HepG2 (cell line): ENCODE results near the gene CNGA1. TPM values are rescaled to one million over a fixed set of nuclear protein-coding genes. Genes with fewer than 3 reads are reported as not detected.

Experiments
- ATAC-seq: fragments of 200-7000 bp; cut with Tn5 transposase; 3 replicates; pipeline ENCODE4 v1.9.1; 2020; ENCODE audit warnings: mild to moderate bottlenecking, moderate library complexity
- BruUV-seq: library from RNA; stranded (reverse); fragments of 400-500 nt; replicated peaks from 2 replicates; lab custom pipeline; 2021; lab: Mats Ljungman, UMichigan
- CTCF ChIA-PET: fragments of 300-600 bp; formaldehyde crosslinking; extraction: SDS; loops from one replicate; lab custom pipeline; 2021; ENCODE audit warnings: low total read pairs, inconsistent platforms, low intra/inter-chr PET ratio; lab: Yijun Ruan, JAX
- POLR2A ChIA-PET: fragments of 350-600 bp; sonication (Branson Sonifier 250); formaldehyde crosslinking; loops from one replicate; lab custom pipeline; 2020; ENCODE audit warnings: antibody characterized with exemption, inconsistent platforms; lab: Yijun Ruan, JAX
- DNase-seq: peaks from one replicate; pipeline ENCODE4 v3.0.0-alpha.2; 2015; ENCODE audit warnings: low spot score
- FAIRE-seq: peaks from 3 replicates; lab custom pipeline; 2011; peaks lifted over from hg19 to GRCh38; lab: Jason Lieb, UNC
- H2AFZ ChIP-seq: one replicate; pipeline ENCODE4 v1.6.1; 2011; ENCODE audit warnings: low read length, inconsistent platforms
- H3K27ac ChIP-seq: fragments of 300-600 bp; 3 replicates; pipeline ENCODE4 v1.8.0; 2011; ENCODE audit warnings: mixed run types, mild to moderate bottlenecking, mixed read lengths, low read length, inconsistent platforms; ENCODE audit not compliant: insufficient read depth; ENCODE audit errors: extremely low read length
- H3K27me3 ChIP-seq, 2 experiments: fragments of 200-600 bp in 1 of 2; 2 replicates in 1 of 2; 3 replicates in 1 of 2; pipeline versions ENCODE4 v1.6.0 to v1.8.0; 2011; ENCODE audit warnings: low read length in 2 of 2, mild to moderate bottlenecking in 2 of 2, moderate library complexity in 2 of 2, inconsistent platforms in 1 of 2; ENCODE audit not compliant: insufficient read depth in 2 of 2, control insufficient read depth in 1 of 2
- H3K36me3 ChIP-seq, 2 experiments: fragments of 200-600 bp in 1 of 2; replicated peaks in 1 of 2; 2 replicates in 1 of 2; 3 replicates in 1 of 2; pipeline versions ENCODE4 v1.5.1 to v1.8.0; 2011; ENCODE audit warnings: low read length in 2 of 2, inconsistent platforms in 1 of 2; ENCODE audit not compliant: insufficient read depth in 2 of 2, control insufficient read depth in 1 of 2
- H3K4me1 ChIP-seq: 2 replicates; pipeline ENCODE4 v1.5.1; 2012; ENCODE audit warnings: low read length, inconsistent platforms; ENCODE audit not compliant: insufficient read depth
- H3K4me2 ChIP-seq: 2 replicates; pipeline ENCODE4 v1.6.0; 2011; ENCODE audit warnings: low read depth, low read length, inconsistent platforms
- H3K4me3 ChIP-seq, 3 experiments: fragments of 200-600 bp in 1 of 3; sonication (generic), shearing (Covaris generic) in 1 of 3; replicated peaks in 1 of 3; 2 replicates each; pipeline ENCODE4 v1.5.1; 2011 to 2016; ENCODE audit warnings: low read length in 3 of 3, inconsistent platforms in 2 of 3, low read depth in 2 of 3, mild to moderate bottlenecking in 2 of 3, control low read depth in 1 of 3, mixed read lengths in 1 of 3; ENCODE audit not compliant: insufficient read depth in 1 of 3
- H3K79me2 ChIP-seq: one replicate; pipeline ENCODE4 v1.6.1; 2011; ENCODE audit warnings: low read length, inconsistent platforms; ENCODE audit not compliant: insufficient read depth
- H3K9ac ChIP-seq: 2 replicates; pipeline ENCODE4 v1.6.0; 2011; ENCODE audit warnings: mild to moderate bottlenecking, low read depth, low read length, inconsistent platforms; ENCODE audit not compliant: insufficient read depth
- H3K9me3 ChIP-seq: 2 replicates; pipeline ENCODE4 v1.5.1; 2012; ENCODE audit warnings: mild to moderate bottlenecking, low read length
- H4K20me1 ChIP-seq: 2 replicates; pipeline ENCODE4 v1.6.0; 2011; ENCODE audit warnings: inconsistent platforms, mild to moderate bottlenecking, low read length, moderate library complexity; ENCODE audit not compliant: insufficient read depth
- CEBPG ChIP-seq: IDR thresholded peaks from 2 replicates; pipeline ENCODE4 v1.6.1; 2016
- FOXP4 ChIP-seq: sonication (generic); formaldehyde crosslinking; IDR thresholded peaks from 2 replicates; pipeline ENCODE4 v1.4.0; 2020; ENCODE audit warnings: missing genetic modification reagents
- HOMEZ ChIP-seq: IDR thresholded peaks from 2 replicates; pipeline ENCODE4 v1.6.1; 2016; ENCODE audit warnings: low read depth
- NR2F6 ChIP-seq, 2 experiments: IDR thresholded peaks; 2 replicates each; pipeline ENCODE4 v1.6.1; 2016; ENCODE audit warnings: antibody characterized with exemption in 1 of 2, mild to moderate bottlenecking in 1 of 2
- UBTF ChIP-seq: sonication (generic); formaldehyde crosslinking; IDR thresholded peaks from 2 replicates; pipeline ENCODE4 v1.4.0; 2020; ENCODE audit warnings: mild to moderate bottlenecking, missing genetic modification reagents
- ZMYM4 ChIP-seq: sonication (generic); formaldehyde crosslinking; IDR thresholded peaks from 2 replicates; pipeline ENCODE4 v1.8.1; 2023; ENCODE audit warnings: mild to moderate bottlenecking, missing genetic modification reagents
- ZNF331 ChIP-seq: sonication (generic); formaldehyde crosslinking; IDR thresholded peaks from 2 replicates; pipeline ENCODE4 v1.4.0; 2020; ENCODE audit warnings: missing genetic modification reagents
- ZNF7 ChIP-seq: IDR thresholded peaks from 2 replicates; pipeline ENCODE4 v1.6.1; 2016; ENCODE audit warnings: missing biosample characterization, missing genetic modification reagents
- ZNF749 ChIP-seq: sonication (generic); formaldehyde crosslinking; IDR thresholded peaks from 2 replicates; pipeline ENCODE4 v1.8.0; 2022; ENCODE audit warnings: mild to moderate bottlenecking, missing genetic modification reagents, moderate library complexity, borderline replicate concordance
- ZSCAN12 ChIP-seq: sonication (generic); formaldehyde crosslinking; IDR thresholded peaks from 2 replicates; pipeline ENCODE4 v1.9.0; 2021; ENCODE audit warnings: mild to moderate bottlenecking, missing genetic modification reagents
- WGBS: methylation state at CpG from one replicate; pipeline ENCODE4 v1.1.6; 2017; ENCODE audit warnings: low lambda C conversion rate; 5-methylcytosine and 5-hydroxymethylcytosine counted together
- in situ Hi-C: cut with HindIII; loops from 2 replicates; pipeline ENCODE4 v1.10.0; 2017; ENCODE audit warnings: low pct_unique_long_range_greater_than_20kb; ENCODE audit not compliant: extremely low pct_ligation_motif_present
- intact Hi-C: fragments of 100-400 bp; cut with micrococcal nuclease; formaldehyde crosslinking; loops from one replicate; pipeline ENCODE4 v1.10.0; 2022; ENCODE audit not compliant: unreplicated experiment
- polyA plus RNA-seq, 8 experiments: library from polyadenylated mRNA; depleted of rRNA in 3 of 8; stranded (reverse) in 7 of 8; unstranded in 1 of 8; fragments of >200 nt; fragmentation: Illumina TruSeq in 4 of 8; extraction: Trizol in 4 of 8; gene quantifications; 2 replicates each; pipeline versions ENCODE4 v1.2.1 to v1.2.3, GENCODE V29; 2011 to 2016; ENCODE audit warnings: low read depth in 4 of 8, missing spikeins in 1 of 8, mixed read lengths in 1 of 8; ENCODE audit not compliant: insufficient read depth in 1 of 8
- total RNA-seq, 5 experiments: library from RNA; depleted of rRNA; stranded (reverse); fragments of >200 nt; fragmentation: Illumina TruSeq; extraction: Trizol; gene quantifications; 2 replicates each; pipeline ENCODE4 v1.2.3, GENCODE V29; 2016; ENCODE audit warnings: low read depth in 1 of 5

Gene CNGA1
- total and polyA plus RNA-seq, 2 of the 13 experiments (the other 11 are each of a cell fraction or from before 2014, with no cell fraction given), result 0.22 to 0.40 TPM

- Histone ChIP-seq H3K4me2 (no peak overlapping the region), H3K79me2 (no peaks in the 10 kb centered on the region), H3K36me3 (peaks cover 0 to 1% of the 10 kb centered on the region in 2 experiments; a peak in 1 of 5 replicates), H3K27me3 (no peaks in the 10 kb centered on the region), H3K9ac (no peak overlapping the region), H3K4me3 (no peak overlapping the region), H2AFZ (no peak overlapping the region), H3K27ac (no peak overlapping the region), H3K4me1 (peaks cover 61% of the 10 kb centered on the region)
- no peak for DNase-seq
- no peak for FAIRE-seq
- in situ Hi-C loops, result no loop called here
- intact Hi-C loops, result loop anchor here (10.0 kb wide), 1 partner anchor 305 kb away; the partner anchor contains the start of gene SLAIN2
- no peak for ATAC-seq
- CTCF ChIA-PET, result no interaction called here
- BruUV-seq, result no TSS peak
- no peak for TF ChIP-seq ZSCAN12
- TF ChIP-seq, all 625 proteins: peak for 0
- Histone ChIP-seq H3K9me3 (no peaks in the 10 kb centered on the region), H4K20me1 (no peaks in the 10 kb centered on the region)
- POLR2A ChIA-PET, result no interaction called here
Observed at GRCh38 chr4:48039561-48039960, 23.1 kb upstream of the CNGA1 start.

- peaks cover 62% of the 10 kb centered on the region for H3K4me1 ChIP-seq
- no peak overlapping the region for H3K4me3 ChIP-seq
- H3K4me2 ChIP-seq, result peak overlapping the region; percentile 1; the same call in 1 of the 2 replicates
- in situ Hi-C loops (no loop called here), intact Hi-C loops (loop anchor here (10.0 kb wide), 1 partner anchor 306 kb away; the partner anchor contains the start of gene SLAIN2)
- POLR2A ChIA-PET, result no interaction called here
- ATAC-seq (peak; percentile 61), FAIRE-seq (no peak), DNase-seq (peak; percentile 77)
- H3K9ac ChIP-seq, result no peak overlapping the region
- no peaks in the 10 kb centered on the region for H3K79me2 ChIP-seq
- no peak overlapping the region for H2AFZ ChIP-seq
- H3K9me3 ChIP-seq, result no peaks in the 10 kb centered on the region
- no TSS peak for BruUV-seq
- no peaks in the 10 kb centered on the region for H4K20me1 ChIP-seq
- CTCF ChIA-PET, result no interaction called here
- peak overlapping the region; percentile 51 for H3K27ac ChIP-seq
- 0% methylated on average over 2 of the region's 2 CpGs for WGBS
- no peaks in the 10 kb centered on the region for H3K27me3 ChIP-seq
- H3K36me3 ChIP-seq, result peaks cover 0 to 1% of the 10 kb centered on the region in 2 experiments; a peak in 1 of 5 replicates
- TF ChIP-seq ZMYM4 (CRISPR knock-in tag) (peak; percentile 69), NR2F6 (IDR thresholded peaks at IDR 0.05) (peak; percentile 77), NR2F6 (CRISPR knock-in tag; IDR thresholded peaks at IDR 0.05) (peak; percentile 87), UBTF (CRISPR knock-in tag) (no peak), HOMEZ (peak; percentile 85; the same call in 1 of the 2 replicates), ZNF331 (peak; percentile 24; the same call in 1 of the 2 replicates), ZNF7 (CRISPR knock-in tag) (peak; percentile 96), ZNF749 (CRISPR knock-in tag) (no peak), CEBPG (CRISPR knock-in tag) (0 out of 2 replicates have a peak, but pooled peaks have one; percentile 33), FOXP4 (CRISPR knock-in tag) (peak; percentile 39; the same call in 1 of the 2 replicates)
Observed at GRCh38 chr4:48038666-48039065, 22.2 kb upstream of the CNGA1 start.
